GM23338 (cell line): ENCODE results near the gene FLOT1. TPM values are rescaled to one million over a fixed set of nuclear protein-coding genes. Genes with fewer than 3 reads are reported as not detected.
A peak's percentile ranks its signal among the peaks of the same experiment; 100 is the strongest.

Experiments
- ATAC-seq: fragments of 200-7000 bp; cut with Tn5 transposase; 3 replicates; pipeline ENCODE4 v1.9.1; 2020
- DNase-seq: peaks from one replicate; pipeline ENCODE4 v3.0.0-alpha.2; 2015; ENCODE audit warnings: low spot score
- H2AFZ ChIP-seq: fragments of 200-600 bp; sonication (generic); 2 replicates; pipeline ENCODE4 v1.8.0; 2016; ENCODE audit warnings: antibody characterized with exemption, mild to moderate bottlenecking, moderate library complexity
- H3F3A ChIP-seq: fragments of 200-600 bp; sonication (generic); replicated peaks from 2 replicates; pipeline ENCODE4 v1.8.0; 2017; ENCODE audit warnings: antibody characterized with exemption, mixed run types, low read depth
- H3K27ac ChIP-seq: fragments of 200-600 bp; sonication (generic); 2 replicates; pipeline ENCODE4 v1.6.1; 2016; ENCODE audit warnings: low read depth
- H3K27me3 ChIP-seq: fragments of 200-600 bp; sonication (generic); 2 replicates; pipeline ENCODE4 v1.8.0; 2016; ENCODE audit warnings: mild to moderate bottlenecking, mixed run types, moderate library complexity; ENCODE audit not compliant: insufficient read depth
- H3K36me3 ChIP-seq: fragments of 200-600 bp; sonication (generic); 2 replicates; pipeline ENCODE4 v1.8.0; 2016; ENCODE audit warnings: mild to moderate bottlenecking; ENCODE audit not compliant: insufficient read depth
- H3K4me1 ChIP-seq: fragments of 200-600 bp; sonication (generic); 2 replicates; pipeline ENCODE4 v1.8.0; 2016; ENCODE audit warnings: mild to moderate bottlenecking, moderate library complexity; ENCODE audit not compliant: insufficient read depth
- H3K4me2 ChIP-seq: fragments of 200-600 bp; sonication (generic); 2 replicates; pipeline ENCODE4 v1.7.1; 2017; ENCODE audit warnings: mixed run types
- H3K4me3 ChIP-seq: fragments of 200-600 bp; sonication (generic); 2 replicates; pipeline ENCODE4 v1.6.1; 2016; ENCODE audit warnings: mixed run types
- H3K79me2 ChIP-seq: fragments of 200-600 bp; sonication (generic); replicated peaks from 2 replicates; pipeline ENCODE4 v1.8.0; 2017; ENCODE audit warnings: mild to moderate bottlenecking; ENCODE audit not compliant: insufficient read depth
- H3K9me2 ChIP-seq: fragments of 200-600 bp; sonication (generic); 2 replicates; pipeline ENCODE4 v1.8.0; 2017; ENCODE audit not compliant: insufficient read depth
- H4K20me1 ChIP-seq: fragments of 200-600 bp; sonication (generic); replicated peaks from 2 replicates; pipeline ENCODE4 v1.8.0; 2017; ENCODE audit warnings: mild to moderate bottlenecking; ENCODE audit not compliant: insufficient read depth
- H3K27ac Mint-ChIP-seq: 2 replicates; pipeline ENCODE4 v1.8.0; 2020; ENCODE audit warnings: inconsistent platforms, mild to moderate bottlenecking, moderate library complexity, mixed read lengths
- H3K27me3 Mint-ChIP-seq: 3 replicates; pipeline ENCODE4 v1.8.0; 2022; ENCODE audit warnings: low read depth, mild to moderate bottlenecking, moderate library complexity, mixed read lengths, inconsistent platforms; ENCODE audit not compliant: insufficient read depth, poor library complexity
- H3K36me3 Mint-ChIP-seq: 3 replicates; pipeline ENCODE4 v1.8.0; 2021; ENCODE audit warnings: low read depth, mild to moderate bottlenecking, inconsistent platforms, moderate library complexity, mixed read lengths
- H3K4me1 Mint-ChIP-seq: 3 replicates; pipeline ENCODE4 v1.8.0; 2020; ENCODE audit warnings: mild to moderate bottlenecking, inconsistent platforms, mixed read lengths
- H3K4me3 Mint-ChIP-seq: 3 replicates; pipeline ENCODE4 v1.8.0; 2021; ENCODE audit warnings: moderate library complexity, mild to moderate bottlenecking, inconsistent platforms, mixed read lengths
- H3K9me3 Mint-ChIP-seq: 3 replicates; pipeline ENCODE4 v1.8.0; 2020; ENCODE audit warnings: moderate library complexity, mild to moderate bottlenecking, inconsistent platforms, mixed read lengths
- CTCF ChIP-seq, 2 experiments: fragments of 200-600 bp in 1 of 2; sonication (generic) in 1 of 2; conservative IDR thresholded peaks; 2 replicates each; pipeline versions ENCODE4 v1.5.1 to v1.6.1; 2016 to 2017; ENCODE audit warnings: antibody characterized with exemption in 2 of 2, low read depth in 2 of 2, mild to moderate bottlenecking in 2 of 2, moderate library complexity in 1 of 2
- NANOG ChIP-seq: IDR thresholded peaks from 2 replicates; pipeline ENCODE4 v1.6.1; 2016; ENCODE audit warnings: antibody characterized with exemption, borderline replicate concordance
- POLR2AphosphoS5 ChIP-seq: IDR thresholded peaks from 2 replicates; pipeline ENCODE4 v1.6.1; 2016; ENCODE audit warnings: antibody characterized with exemption, low read depth
- STAT1 ChIP-seq: IDR thresholded peaks from one replicate; pipeline ENCODE4 v1.6.1; 2016; ENCODE audit warnings: antibody characterized with exemption; ENCODE audit not compliant: unreplicated experiment
- ZNF462 ChIP-seq: fragments of 250-450 bp; sonication (Bioruptor Pico); IDR thresholded peaks from 2 replicates; pipeline ENCODE4 v1.5.0; 2020; ENCODE audit warnings: mild to moderate bottlenecking, moderate library complexity
- long read RNA-seq: library from polyadenylated mRNA; unstranded; transcript quantifications from one replicate; pipeline ENCODE4 v2.0.0, GENCODE V29; 2020; ENCODE audit not compliant: unreplicated experiment
- polyA plus RNA-seq: library from polyadenylated mRNA; unstranded; fragments of >200 nt; fragmentation: Nextera tagmentation; extraction: Ambion mirVana; gene quantifications from 2 replicates; pipeline ENCODE4 v1.2.1, GENCODE V29; 2016
- total RNA-seq: library from RNA; depleted of rRNA; stranded (reverse); fragments of >200 nt; shearing (Covaris generic); gene quantifications from 2 replicates; pipeline ENCODE4 v1.2.3, GENCODE V29; 2014; rRNA removed

The FLOT1 gene
- 70.4 and 94.5 TPM in 2 replicates for total RNA-seq
- 72.2 and 75.1 TPM in 2 replicates for polyA plus RNA-seq
- long read RNA-seq, transcript FLOT1-201 (13 exons, 1,912 nt) = major isoform, 94 of 142 reads
- long read RNA-seq, partial matches to known transcripts = 23 of 142 reads
- long read RNA-seq, other reads (novel, unspliced or antisense) = 25 of 142 reads

GRCh38 chr6:30742316-30743098 is at the start of gene FLOT1:
Gene FLOT1, minus strand, starts transcription at chr6:30742687. Its CDS starts 498 bp downstream, at chr6:30742189.
- peaks cover 45% of the 10 kb centered on the region for H3K36me3 Mint-ChIP-seq
- no peaks in the 10 kb centered on the region; the same call in 2 of the 3 replicates for H3K9me3 Mint-ChIP-seq
- Histone ChIP-seq H3K27me3 (peaks cover 8% of the 10 kb centered on the region), H3K4me3 (peak within 1 kb of the TSS; percentile 90), H3K27ac (peak within 1 kb of the TSS; percentile 76), H4K20me1 (peaks cover 12% of the 10 kb centered on the region), H3K9me2 (no peaks in the 10 kb centered on the region), H3K36me3 (peaks cover 26% of the 10 kb centered on the region), H3F3A (peaks cover 34% of the 10 kb centered on the region), H3K4me2 (peak within 1 kb of the TSS; percentile 90), H2AFZ (peak within 1 kb of the TSS; percentile 59; the same call in 1 of the 2 replicates), H3K4me1 (peaks cover 19% of the 10 kb centered on the region), H3K79me2 (peaks cover 20% of the 10 kb centered on the region)
- peak within 1 kb of the TSS; percentile 41 for H3K27ac Mint-ChIP-seq
- H3K4me1 Mint-ChIP-seq = peaks cover 23% of the 10 kb centered on the region
- TF ChIP-seq STAT1 (no peak), NANOG (no peak), POLR2AphosphoS5 (peak; percentile 72)
- peak within 1 kb of the TSS; percentile 92 for H3K4me3 Mint-ChIP-seq
- H3K27me3 Mint-ChIP-seq = peaks cover 23% of the 10 kb centered on the region
- ATAC-seq (peak; percentile 82), DNase-seq (peak; percentile 94)

- DNase-seq (peak; percentile 69), ATAC-seq (peak; percentile 96)
- Histone ChIP-seq H3K9me2 (no peaks in the 10 kb centered on the region), H3K36me3 (no peaks in the 10 kb centered on the region), H3K4me3 (no peak overlapping the region), H4K20me1 (no peaks in the 10 kb centered on the region; the same call in 1 of the 2 replicates), H2AFZ (no peak overlapping the region), H3K27me3 (peaks cover 40% of the 10 kb centered on the region), H3K79me2 (no peaks in the 10 kb centered on the region), H3K4me2 (no peak overlapping the region), H3K27ac (no peak overlapping the region), H3F3A (no peaks in the 10 kb centered on the region), H3K4me1 (no peaks in the 10 kb centered on the region)
- H3K4me1 Mint-ChIP-seq = peaks cover 6% of the 10 kb centered on the region; the same call in 2 of the 3 replicates
- no peaks in the 10 kb centered on the region; the same call in 2 of the 3 replicates for H3K9me3 Mint-ChIP-seq
- no peak overlapping the region for H3K4me3 Mint-ChIP-seq
- no peak overlapping the region for H3K27ac Mint-ChIP-seq
- TF ChIP-seq CTCF (conservative IDR thresholded peaks at IDR 0.05; ENCODE audit: low read depth in 2 of 2) = peak; percentile 31 to 60
- TF ChIP-seq STAT1 = no peak
- H3K27me3 Mint-ChIP-seq = peaks cover 34% of the 10 kb centered on the region
- no peaks in the 10 kb centered on the region for H3K36me3 Mint-ChIP-seq
Observed at GRCh38 chr6:30790724-30791383, 48.4 kb upstream of the FLOT1 start.

- H3K4me2 ChIP-seq = no peak overlapping the region
- no peaks in the 10 kb centered on the region for H3K36me3 ChIP-seq
- no peak overlapping the region for H2AFZ ChIP-seq
- peaks cover 40% of the 10 kb centered on the region for H3K27me3 ChIP-seq
- no peaks in the 10 kb centered on the region for H3K36me3 Mint-ChIP-seq
- no peaks in the 10 kb centered on the region; the same call in 2 of the 3 replicates for H3K9me3 Mint-ChIP-seq
- no peaks in the 10 kb centered on the region for H3K4me1 ChIP-seq
- ATAC-seq = no peak
- H3K9me2 ChIP-seq = no peaks in the 10 kb centered on the region
- DNase-seq = no peak
- peaks cover 31% of the 10 kb centered on the region for H3K27me3 Mint-ChIP-seq
- no peak overlapping the region for H3K27ac ChIP-seq
- H3F3A ChIP-seq = no peaks in the 10 kb centered on the region
- no peak overlapping the region for H3K4me3 ChIP-seq
- peaks cover 6% of the 10 kb centered on the region; the same call in 2 of the 3 replicates for H3K4me1 Mint-ChIP-seq
- H3K27ac Mint-ChIP-seq = no peak overlapping the region
- H3K79me2 ChIP-seq = no peaks in the 10 kb centered on the region
- no peak overlapping the region for H3K4me3 Mint-ChIP-seq
- H4K20me1 ChIP-seq = no peaks in the 10 kb centered on the region; the same call in 1 of the 2 replicates
- TF ChIP-seq ZNF462 (CRISPR knock-in tag) = no peak
Observed at GRCh38 chr6:30789606-30790005, 47.1 kb upstream of the FLOT1 start.
